MM.1S (cell line): ENCODE results near the gene GATAD2A.

Experiments used
- DNase-seq: peaks from one replicate; pipeline ENCODE4 v3.0.0-alpha.2; 2015
- H2AFZ ChIP-seq: fragments of 300-600 bp; sonication (generic); 2 replicates; pipeline ENCODE4 v1.6.0; 2016; ENCODE audit warnings: antibody characterized with exemption, low read length
- H3F3A ChIP-seq: fragments of 300-600 bp; sonication (generic); 2 replicates; pipeline ENCODE4 v1.6.1; 2016; ENCODE audit warnings: mild to moderate bottlenecking, antibody characterized with exemption, low read length, moderate library complexity, mixed read lengths; ENCODE audit not compliant: insufficient read depth
- H3K27ac ChIP-seq: fragments of 300-600 bp; sonication (generic); 2 replicates; pipeline ENCODE4 v1.5.1; 2016; ENCODE audit warnings: mild to moderate bottlenecking, low read length
- H3K27me3 ChIP-seq: fragments of 300-600 bp; sonication (generic); replicated peaks from 2 replicates; pipeline ENCODE4 v1.6.0; 2016; ENCODE audit warnings: low read length; ENCODE audit not compliant: insufficient read depth
- H3K36me3 ChIP-seq: fragments of 300-600 bp; sonication (generic); replicated peaks from 2 replicates; pipeline ENCODE4 v1.6.1; 2016; ENCODE audit warnings: mild to moderate bottlenecking, low read length, mixed read lengths; ENCODE audit not compliant: insufficient read depth
- H3K4me1 ChIP-seq: fragments of 300-600 bp; sonication (generic); 2 replicates; pipeline ENCODE4 v1.6.1; 2016; ENCODE audit warnings: low read length, mixed read lengths
- H3K4me2 ChIP-seq: fragments of 300-600 bp; sonication (generic); 2 replicates; pipeline ENCODE4 v1.6.0; 2016; ENCODE audit warnings: low read depth, low read length
- H3K4me3 ChIP-seq: fragments of 300-600 bp; sonication (generic); 2 replicates; pipeline ENCODE4 v1.5.1; 2016; ENCODE audit warnings: low read length, mixed read lengths
- H3K79me2 ChIP-seq: fragments of 300-600 bp; sonication (generic); 2 replicates; pipeline ENCODE4 v1.6.1; 2016; ENCODE audit warnings: mixed run types, low read length, mixed read lengths
- H3K9ac ChIP-seq: fragments of 300-600 bp; sonication (generic); 2 replicates; pipeline ENCODE4 v1.6.1; 2016; ENCODE audit warnings: low read length, mixed read lengths
- H3K9me2 ChIP-seq: fragments of 300-600 bp; sonication (generic); replicated peaks from 2 replicates; pipeline ENCODE4 v1.6.1; 2016; ENCODE audit warnings: mild to moderate bottlenecking, low read length, mixed read lengths; ENCODE audit not compliant: insufficient read depth
- H3K9me3 ChIP-seq: fragments of 300-600 bp; sonication (generic); replicated peaks from 2 replicates; pipeline ENCODE4 v1.6.1; 2016; ENCODE audit warnings: mild to moderate bottlenecking, low read length, mixed read lengths; ENCODE audit not compliant: insufficient read depth
- H4K20me1 ChIP-seq: fragments of 300-600 bp; sonication (generic); 2 replicates; pipeline ENCODE4 v1.6.1; 2016; ENCODE audit warnings: mild to moderate bottlenecking, low read length, moderate library complexity, mixed read lengths; ENCODE audit not compliant: insufficient read depth
- CTCF ChIP-seq: fragments of 300-600 bp; sonication (generic); IDR thresholded peaks from 2 replicates; pipeline ENCODE4 v1.5.1; 2016; ENCODE audit warnings: antibody characterized with exemption, low read length, mixed read lengths
- EZH2 ChIP-seq: fragments of 300-600 bp; sonication (generic); optimal IDR thresholded peaks from 2 replicates; pipeline ENCODE3; 2017; ENCODE audit warnings: low read depth, mild to moderate bottlenecking, antibody characterized with exemption, low read length, mixed read lengths
- EZH2phosphoT487 ChIP-seq: fragments of 300-600 bp; sonication (generic); IDR thresholded peaks from 2 replicates; pipeline ENCODE4 v1.6.1; 2018; ENCODE audit warnings: antibody characterized with exemption, low read length

GATAD2A gene

DNA sequence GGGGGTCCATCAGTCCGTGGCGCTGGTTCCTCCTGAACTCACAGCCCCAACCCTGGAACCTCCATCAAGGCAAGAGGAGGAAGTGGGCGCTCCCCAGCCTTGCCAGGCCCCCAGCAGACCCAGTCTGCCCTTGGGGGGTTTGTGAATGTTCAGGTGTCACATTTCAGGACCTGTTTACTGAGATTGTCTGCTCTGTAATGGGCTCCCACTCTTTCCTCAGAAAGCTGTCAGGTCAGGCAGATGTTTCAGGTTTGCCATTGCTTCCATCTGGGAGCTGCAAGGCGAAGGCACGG, 80.5 kb downstream of the GATAD2A start:
- Histone ChIP-seq H3K4me3 (no peak overlapping the region), H3K4me1 (peaks cover 11% of the 10 kb centered on the region; the same call in 1 of the 2 replicates), H3K27ac (no peak overlapping the region), H3K9ac (no peak overlapping the region), H3K9me3 (no peaks in the 10 kb centered on the region), H2AFZ (no peak overlapping the region), H3F3A (peaks cover 11% of the 10 kb centered on the region; the same call in 1 of the 2 replicates), H3K36me3 (no peaks in the 10 kb centered on the region), H3K79me2 (peaks cover 47% of the 10 kb centered on the region), H3K27me3 (no peaks in the 10 kb centered on the region), H4K20me1 (peaks cover 3% of the 10 kb centered on the region; the same call in 1 of the 2 replicates), H3K4me2 (no peak overlapping the region), H3K9me2 (no peaks in the 10 kb centered on the region)
- TF ChIP-seq EZH2phosphoT487 (no peak), CTCF (no peak), EZH2 (no peak)
- no peak for DNase-seq

DNA sequence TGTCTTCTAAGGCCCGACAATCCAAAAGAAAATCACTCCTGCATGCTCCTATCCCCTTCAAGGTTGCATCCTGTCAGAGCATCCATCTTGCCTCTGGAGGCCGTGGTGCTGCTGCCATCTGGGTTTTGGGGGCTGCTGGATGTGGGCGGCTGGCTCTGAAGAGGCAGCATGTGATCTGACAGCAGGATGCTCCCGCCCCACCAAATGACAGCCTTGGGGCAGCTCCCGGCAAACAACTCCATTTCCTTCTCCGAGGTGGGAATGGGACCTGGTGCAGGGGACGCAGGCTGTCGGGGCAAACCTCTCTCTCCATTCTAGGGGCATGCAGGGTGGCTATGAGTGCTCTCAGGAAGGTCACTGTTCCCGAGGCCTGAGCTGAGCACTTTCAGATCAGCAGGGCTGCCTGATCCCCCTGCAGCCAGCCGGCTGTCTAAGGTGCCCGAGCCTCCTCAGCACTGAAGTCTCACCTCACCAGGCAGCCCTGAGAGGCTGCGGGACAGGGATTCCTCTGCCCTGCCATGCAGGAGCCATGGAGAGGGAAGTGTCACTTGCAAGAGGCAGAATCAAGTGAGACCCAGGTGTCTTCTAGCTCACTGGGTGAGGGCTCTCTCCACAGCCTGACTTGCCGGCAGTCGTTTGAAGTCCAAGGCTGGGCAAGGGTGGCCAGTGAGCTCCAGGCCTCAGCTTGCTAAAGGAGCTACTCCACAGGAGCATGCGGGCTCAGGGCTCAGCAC, 81.0 kb downstream of the GATAD2A start:
- DNase-seq, result no peak
- Histone ChIP-seq H3K27ac (no peak overlapping the region), H2AFZ (no peak overlapping the region), H3K4me1 (peaks cover 11% of the 10 kb centered on the region; the same call in 1 of the 2 replicates), H3K9me2 (no peaks in the 10 kb centered on the region), H3K36me3 (no peaks in the 10 kb centered on the region), H3K4me2 (no peak overlapping the region), H3K4me3 (no peak overlapping the region), H3K9ac (no peak overlapping the region), H3K9me3 (no peaks in the 10 kb centered on the region), H3F3A (peaks cover 11% of the 10 kb centered on the region; the same call in 1 of the 2 replicates), H3K79me2 (peaks cover 47% of the 10 kb centered on the region), H4K20me1 (no peaks in the 10 kb centered on the region; the same call in 1 of the 2 replicates), H3K27me3 (no peaks in the 10 kb centered on the region)
- no peak for TF ChIP-seq EZH2phosphoT487
- TF ChIP-seq CTCF, result no peak
- TF ChIP-seq EZH2, result no peak

GRCh38 chr19:19487077-19487949, 81.8 kb downstream of the GATAD2A start:
- Histone ChIP-seq H3K27ac (no peak overlapping the region), H3K4me1 (peaks cover 11% of the 10 kb centered on the region; the same call in 1 of the 2 replicates), H3K4me3 (no peak overlapping the region), H3K9me2 (no peaks in the 10 kb centered on the region), H3K9me3 (no peaks in the 10 kb centered on the region), H3K36me3 (no peaks in the 10 kb centered on the region), H3F3A (peaks cover 11% of the 10 kb centered on the region; the same call in 1 of the 2 replicates), H3K27me3 (no peaks in the 10 kb centered on the region), H3K9ac (no peak overlapping the region), H3K4me2 (no peak overlapping the region), H4K20me1 (no peaks in the 10 kb centered on the region; the same call in 1 of the 2 replicates), H3K79me2 (peaks cover 50% of the 10 kb centered on the region), H2AFZ (no peak overlapping the region)
- DNase-seq, result no peak
- no peak for TF ChIP-seq EZH2phosphoT487
- TF ChIP-seq EZH2, result no peak
- no peak for TF ChIP-seq CTCF
